Tibial nerve (tissue), 4 donors: ENCODE results near the gene OR1F1.

ENCODE experiments used
- CTCF ChIP-seq, 5 experiments: fragments of 200-600 bp in 3 of 5; fragments of 450-650 bp in 2 of 5; sonication (generic) in 3 of 5; IDR thresholded peaks; one replicate each; pipeline ENCODE4 v1.5.1; 2016 to 2019; ENCODE audit warnings: antibody characterized with exemption in 5 of 5, mild to moderate bottlenecking in 3 of 5, moderate library complexity in 2 of 5
- EP300 ChIP-seq, 2 donors: sonication (generic); formaldehyde crosslinking; IDR thresholded peaks; one replicate each; pipeline ENCODE4 v1.6.1; 2017; ENCODE audit warnings: antibody characterized with exemption in 2 of 2, mild to moderate bottlenecking in 1 of 2

DNA sequence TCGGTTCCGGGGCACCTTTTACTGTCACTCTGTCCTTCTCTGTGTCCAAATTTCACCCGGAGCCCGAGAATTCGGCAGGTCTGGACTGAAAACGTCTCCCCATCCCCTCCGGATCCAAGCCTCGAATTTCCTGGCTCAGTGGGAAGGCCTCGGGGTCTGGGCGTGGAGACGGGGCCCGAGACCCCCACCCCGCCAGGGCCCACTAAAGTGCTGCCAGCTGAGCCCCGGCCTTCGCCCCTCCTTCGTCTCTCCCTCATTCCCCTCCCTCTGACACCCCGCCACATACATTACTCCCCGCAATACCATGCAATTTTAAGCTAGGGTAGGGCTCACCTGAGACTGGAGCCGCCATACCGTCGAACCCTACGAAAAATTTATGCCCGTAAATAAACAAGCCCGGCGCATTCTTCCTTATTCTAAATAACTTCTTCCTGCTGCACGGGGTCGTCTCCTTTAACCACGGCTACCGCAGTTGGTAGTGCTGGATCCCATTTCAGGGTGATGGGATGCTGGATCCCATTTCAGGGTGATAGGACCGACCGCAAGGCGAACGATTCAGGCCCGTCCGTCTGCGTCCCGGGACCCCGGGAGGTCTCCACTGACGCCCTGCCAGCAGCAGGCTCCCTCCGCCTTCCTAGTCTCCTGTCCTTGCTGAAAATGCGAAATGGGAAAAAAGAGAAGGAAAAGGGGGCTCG is 4.4 kb upstream of the OR1F1 start:
- TF ChIP-seq EP300 (IDR thresholded peaks at IDR 0.05) (no peak), CTCF (IDR thresholded peaks at IDR 0.05) (no peak)
